ENCODE data around the gene LIPH. TPM values are rescaled to one million over a fixed set of nuclear protein-coding genes. Genes with fewer than 3 reads are reported as not detected.
A peak's percentile ranks its signal among the peaks of the same experiment; 100 is the strongest.
"Not testable (repeated sequence)": the region's sequence is repeated elsewhere in the genome, so short reads cannot be mapped to it uniquely, and the experiment has no call there.

Gene LIPH
- polyA plus RNA-seq, 3 donors = not detected

GRCh38 chr3:185479373-185479945 is 72.9 kb downstream of the LIPH start:
- Histone ChIP-seq H3K4me1 (ENCODE audit: control insufficient read depth in 1 of 2, insufficient read depth in 2 of 2, low read length in 2 of 2) (no peaks in the 10 kb centered on the region), H3K27ac (ENCODE audit: low read depth in 1 of 2, low read length in 2 of 2) (no peak overlapping the region), H3K9ac (ENCODE audit: insufficient read depth, low read length, poor library complexity, severe bottlenecking) (no peak overlapping the region), H3K79me2 (ENCODE audit: insufficient read depth, low read length) (no peaks in the 10 kb centered on the region), H3K4me2 (replicated peaks; ENCODE audit: extremely low read depth, low read length, poor library complexity, severe bottlenecking) (no peak overlapping the region), H3K27me3 (ENCODE audit: control insufficient read depth in 2 of 2, insufficient read depth in 2 of 2, low read length in 2 of 2) (no peaks in the 10 kb centered on the region), H4K20me1 (ENCODE audit: insufficient read depth, low read length) (no peaks in the 10 kb centered on the region), H2AFZ (ENCODE audit: insufficient read depth, low read depth, low read length, poor library complexity, severe bottlenecking) (no peak overlapping the region), H3K36me3 (replicated peaks in 1 of 2; ENCODE audit: control insufficient read depth in 1 of 2, insufficient read depth in 2 of 2, low read length in 2 of 2) (no peaks in the 10 kb centered on the region), H3K9me3 (replicated peaks in 1 of 2; ENCODE audit: control insufficient read depth in 1 of 2, insufficient read depth in 1 of 2, low read length in 2 of 2) (no peaks in the 10 kb centered on the region), H3K4me3 (replicated peaks in 1 of 3; ENCODE audit: low read depth in 2 of 3, low read length in 3 of 3) (no peak overlapping the region)
- peaks cover 0 to 18% (median 6%) of the 10 kb centered on the region in 7 donors for H3K9me3 Mint-ChIP-seq
- peaks cover 0 to 2% (median 0%) of the 10 kb centered on the region in 3 donors for H3K27me3 Mint-ChIP-seq (ENCODE audit: low read depth in 3 of 3)
- whole genome bisulfite sequencing (ENCODE audit: insufficient coverage) = no CpG with 5 or more reads among the region's 2 CpGs
- peak overlapping the region in 1 of 7 donors; percentile 25 for H3K27ac Mint-ChIP-seq
- DNase-seq = peak in 1 of 3 donors; percentile 17
- intact Hi-C loops (cut with micrococcal nuclease) = no loop called here
- no peaks in the 10 kb centered on the region for H3K4me1 Mint-ChIP-seq
- no peak overlapping the region for H3K4me3 Mint-ChIP-seq
- H3K36me3 Mint-ChIP-seq = peaks cover 17 to 24% of the 10 kb centered on the region in 2 donors
- TF ChIP-seq, protein P1, sequence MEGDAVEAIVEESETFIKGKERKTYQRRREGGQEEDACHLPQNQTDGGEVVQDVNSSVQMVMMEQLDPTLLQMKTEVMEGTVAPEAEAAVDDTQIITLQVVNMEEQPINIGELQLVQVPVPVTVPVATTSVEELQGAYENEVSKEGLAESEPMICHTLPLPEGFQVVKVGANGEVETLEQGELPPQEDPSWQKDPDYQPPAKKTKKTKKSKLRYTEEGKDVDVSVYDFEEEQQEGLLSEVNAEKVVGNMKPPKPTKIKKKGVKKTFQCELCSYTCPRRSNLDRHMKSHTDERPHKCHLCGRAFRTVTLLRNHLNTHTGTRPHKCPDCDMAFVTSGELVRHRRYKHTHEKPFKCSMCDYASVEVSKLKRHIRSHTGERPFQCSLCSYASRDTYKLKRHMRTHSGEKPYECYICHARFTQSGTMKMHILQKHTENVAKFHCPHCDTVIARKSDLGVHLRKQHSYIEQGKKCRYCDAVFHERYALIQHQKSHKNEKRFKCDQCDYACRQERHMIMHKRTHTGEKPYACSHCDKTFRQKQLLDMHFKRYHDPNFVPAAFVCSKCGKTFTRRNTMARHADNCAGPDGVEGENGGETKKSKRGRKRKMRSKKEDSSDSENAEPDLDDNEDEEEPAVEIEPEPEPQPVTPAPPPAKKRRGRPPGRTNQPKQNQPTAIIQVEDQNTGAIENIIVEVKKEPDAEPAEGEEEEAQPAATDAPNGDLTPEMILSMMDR (IDR thresholded peaks at IDR 0.05) = no peak

GRCh38 chr3:185477316-185477715 is 75.1 kb downstream of the LIPH start:
- H2AFZ ChIP-seq (ENCODE audit: insufficient read depth, low read depth, low read length, poor library complexity, severe bottlenecking) = no peak overlapping the region
- no peaks in the 10 kb centered on the region for H4K20me1 ChIP-seq (ENCODE audit: insufficient read depth, low read length)
- H3K36me3 Mint-ChIP-seq = peaks cover 18 to 20% of the 10 kb centered on the region in 2 donors
- H3K4me2 ChIP-seq (replicated peaks; ENCODE audit: extremely low read depth, low read length, poor library complexity, severe bottlenecking) = no peak overlapping the region
- 80% methylated on average over 1 of the region's 3 CpGs for WGBS (ENCODE audit: insufficient coverage)
- no peak overlapping the region for H3K27ac Mint-ChIP-seq
- no peak overlapping the region for H3K4me3 Mint-ChIP-seq
- H3K9me3 Mint-ChIP-seq = peaks cover 0 to 18% (median 6%) of the 10 kb centered on the region in 7 donors
- no peaks in the 10 kb centered on the region for H3K27me3 ChIP-seq (ENCODE audit: control insufficient read depth in 2 of 2, insufficient read depth in 2 of 2, low read length in 2 of 2)
- H3K4me1 ChIP-seq (ENCODE audit: control insufficient read depth in 1 of 2, insufficient read depth in 2 of 2, low read length in 2 of 2) = no peaks in the 10 kb centered on the region
- H3K4me3 ChIP-seq (replicated peaks in 1 of 3; ENCODE audit: low read depth in 2 of 3, low read length in 3 of 3) = no peak overlapping the region
- H3K27ac ChIP-seq (ENCODE audit: low read depth in 1 of 2, low read length in 2 of 2) = no peak overlapping the region
- intact Hi-C loops (cut with micrococcal nuclease) = no loop called here
- H3K79me2 ChIP-seq (ENCODE audit: insufficient read depth, low read length) = no peaks in the 10 kb centered on the region
- no peaks in the 10 kb centered on the region for H3K9me3 ChIP-seq (replicated peaks in 1 of 2; ENCODE audit: control insufficient read depth in 1 of 2, insufficient read depth in 1 of 2, low read length in 2 of 2)
- peaks cover 0 to 2% (median 0%) of the 10 kb centered on the region in 3 donors for H3K27me3 Mint-ChIP-seq (ENCODE audit: low read depth in 3 of 3)
- DNase-seq = no peak
- H3K9ac ChIP-seq (ENCODE audit: insufficient read depth, low read length, poor library complexity, severe bottlenecking) = no peak overlapping the region
- no peaks in the 10 kb centered on the region for H3K4me1 Mint-ChIP-seq
- TF ChIP-seq, protein P1 (IDR thresholded peaks at IDR 0.05) = no peak
- H3K36me3 ChIP-seq (replicated peaks in 1 of 2; ENCODE audit: control insufficient read depth in 1 of 2, insufficient read depth in 2 of 2, low read length in 2 of 2) = peaks cover 3 to 4% of the 10 kb centered on the region in 2 donors

DNA sequence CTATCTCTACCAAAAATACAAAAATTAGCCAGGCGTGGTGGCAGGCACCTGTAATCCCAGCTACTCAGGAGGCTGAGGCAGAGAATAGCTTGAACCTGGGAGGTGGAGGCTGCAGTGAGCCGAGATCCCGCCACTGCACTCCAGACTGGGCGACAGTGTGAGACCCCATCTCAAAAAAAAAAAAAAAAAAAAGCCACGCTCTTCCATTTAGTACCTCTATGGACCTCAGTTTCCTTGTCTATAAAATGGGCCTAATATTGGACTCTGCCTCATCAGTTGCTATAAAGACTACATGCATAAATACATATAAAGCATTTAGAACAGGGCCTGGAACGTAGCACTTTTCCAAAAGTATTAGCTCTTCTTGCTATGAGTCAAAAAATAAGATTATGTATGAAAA is 77.5 kb downstream of the LIPH start:
- H3K27ac ChIP-seq (ENCODE audit: low read depth in 1 of 2, low read length in 2 of 2); H4K20me1 ChIP-seq (ENCODE audit: insufficient read depth, low read length); intact Hi-C loops (cut with micrococcal nuclease); H3K27me3 Mint-ChIP-seq (ENCODE audit: low read depth in 3 of 3); H3K9me3 ChIP-seq (replicated peaks in 1 of 2; ENCODE audit: control insufficient read depth in 1 of 2, insufficient read depth in 1 of 2, low read length in 2 of 2); DNase-seq; H3K4me3 ChIP-seq (replicated peaks in 1 of 3; ENCODE audit: low read depth in 2 of 3, low read length in 3 of 3); H3K4me3 Mint-ChIP-seq; H3K27ac Mint-ChIP-seq; H3K4me1 Mint-ChIP-seq; H3K4me2 ChIP-seq (replicated peaks; ENCODE audit: extremely low read depth, low read length, poor library complexity, severe bottlenecking); H3K27me3 ChIP-seq (ENCODE audit: control insufficient read depth in 2 of 2, insufficient read depth in 2 of 2, low read length in 2 of 2); H3K4me1 ChIP-seq (ENCODE audit: control insufficient read depth in 1 of 2, insufficient read depth in 2 of 2, low read length in 2 of 2); H2AFZ ChIP-seq (ENCODE audit: insufficient read depth, low read depth, low read length, poor library complexity, severe bottlenecking); H3K36me3 Mint-ChIP-seq; H3K9me3 Mint-ChIP-seq; H3K9ac ChIP-seq (ENCODE audit: insufficient read depth, low read length, poor library complexity, severe bottlenecking); H3K79me2 ChIP-seq (ENCODE audit: insufficient read depth, low read length); H3K36me3 ChIP-seq (replicated peaks in 1 of 2; ENCODE audit: control insufficient read depth in 1 of 2, insufficient read depth in 2 of 2, low read length in 2 of 2): not testable (repeated sequence)
- WGBS (ENCODE audit: insufficient coverage) = no CpG with 5 or more reads among the region's 6 CpGs

Data from CD14-positive monocyte (primary cell).